HEK293 (cell line): ENCODE results near the gene FHIT.

Experiments used
- CTCF ChIA-PET: fragments of 350-600 bp; formaldehyde crosslinking; extraction: SDS; loops from one replicate; lab custom pipeline; 2021; ENCODE audit warnings: antibody characterized with exemption; lab: Yijun Ruan, JAX
- POLR2A ChIA-PET: fragments of 300-600 bp; formaldehyde crosslinking; extraction: SDS; loops from one replicate; lab custom pipeline; 2020; ENCODE audit warnings: antibody characterized with exemption, inconsistent platforms; lab: Yijun Ruan, JAX
- H3K27ac ChIP-seq: fragments of 200-500 bp; sonication (Bioruptor generic); 2 replicates; pipeline ENCODE4 v1.5.1; 2014; ENCODE audit warnings: low read depth, low read length, control low read depth, inconsistent platforms; ENCODE audit errors: extremely low read depth
- H3K36me3 ChIP-seq, 2 experiments: fragments of 200-500 bp in 1 of 2; sonication (Bioruptor generic) in 1 of 2; 1 replicate in 1 of 2; 2 replicates in 1 of 2; pipeline ENCODE4 v1.5.1; 2014 to 2017; ENCODE audit warnings: inconsistent platforms in 2 of 2, low read length in 2 of 2; ENCODE audit not compliant: control insufficient read depth in 2 of 2, insufficient read depth in 1 of 2
- H3K4me1 ChIP-seq: fragments of 200-500 bp; sonication (Bioruptor generic); 2 replicates; pipeline ENCODE4 v1.5.1; 2014; ENCODE audit warnings: mild to moderate bottlenecking, low read length, inconsistent platforms; ENCODE audit not compliant: control insufficient read depth, insufficient read depth
- H3K4me3 ChIP-seq: 2 replicates; pipeline ENCODE4 v1.5.1; 2011; ENCODE audit warnings: low read depth, mild to moderate bottlenecking, control low read depth, low read length, moderate library complexity
- H3K9me3 ChIP-seq: fragments of 200-500 bp; sonication (Bioruptor generic); 2 replicates; pipeline ENCODE4 v1.5.1; 2014; ENCODE audit warnings: low read depth, low read length, inconsistent platforms; ENCODE audit not compliant: control insufficient read depth, insufficient read depth
- EGR2 ChIP-seq: fragments of 450-650 bp; formaldehyde crosslinking; IDR thresholded peaks from 2 replicates; pipeline ENCODE4 v1.5.1; 2016; ENCODE audit warnings: low read depth, missing biosample characterization, missing genetic modification characterization
- GFI1B ChIP-seq: fragments of 450-650 bp; formaldehyde crosslinking; IDR thresholded peaks from 2 replicates; pipeline ENCODE4 v1.5.1; 2016; ENCODE audit warnings: missing biosample characterization, missing genetic modification characterization
- GLI2 ChIP-seq: fragments of 450-650 bp; formaldehyde crosslinking; IDR thresholded peaks from 2 replicates; pipeline ENCODE4; 2017; ENCODE audit warnings: missing biosample characterization, missing genetic modification characterization, low read depth, borderline replicate concordance
- GLI4 ChIP-seq: fragments of 450-650 bp; formaldehyde crosslinking; IDR thresholded peaks from 2 replicates; pipeline ENCODE4 v1.5.1; 2016; ENCODE audit warnings: missing biosample characterization, missing genetic modification characterization
- KLF16 ChIP-seq: fragments of 450-650 bp; formaldehyde crosslinking; IDR thresholded peaks from 2 replicates; pipeline ENCODE4 v1.5.1; 2017; ENCODE audit warnings: missing biosample characterization, missing genetic modification characterization
- TCF7L2 ChIP-seq: IDR thresholded peaks from 2 replicates; pipeline ENCODE4 v1.6.1; 2011; ENCODE audit warnings: low read depth, mild to moderate bottlenecking, inconsistent platforms, low read length, moderate library complexity, borderline replicate concordance
- YY1 ChIP-seq: fragments of 450-650 bp; formaldehyde crosslinking; IDR thresholded peaks from 2 replicates; pipeline ENCODE4 v1.5.1; 2018; ENCODE audit warnings: missing biosample characterization, missing genetic modification characterization
- ZBTB17 ChIP-seq: fragments of 450-650 bp; formaldehyde crosslinking; IDR thresholded peaks from 2 replicates; pipeline ENCODE4 v1.5.1; 2016; ENCODE audit warnings: missing biosample characterization, missing genetic modification characterization
- ZNF132 ChIP-seq: fragments of 450-650 bp; formaldehyde crosslinking; IDR thresholded peaks from 2 replicates; pipeline ENCODE4 v1.5.1; 2017; ENCODE audit warnings: missing biosample characterization, missing genetic modification characterization, borderline replicate concordance
- ZNF175 ChIP-seq: fragments of 450-650 bp; formaldehyde crosslinking; IDR thresholded peaks from 2 replicates; pipeline ENCODE4 v1.5.1; 2016; ENCODE audit warnings: missing biosample characterization, missing genetic modification characterization
- ZNF19 ChIP-seq: fragments of 450-650 bp; formaldehyde crosslinking; IDR thresholded peaks from 2 replicates; pipeline ENCODE4; 2016; ENCODE audit warnings: missing biosample characterization, missing genetic modification characterization, low read depth
- ZNF2 ChIP-seq: fragments of 450-650 bp; formaldehyde crosslinking; IDR thresholded peaks from 2 replicates; pipeline ENCODE4 v1.5.1; 2016; ENCODE audit warnings: missing biosample characterization, missing genetic modification characterization
- ZNF248 ChIP-seq: fragments of 450-650 bp; formaldehyde crosslinking; IDR thresholded peaks from 2 replicates; pipeline ENCODE4 v1.5.1; 2017; ENCODE audit warnings: missing biosample characterization, missing genetic modification characterization
- ZNF335 ChIP-seq: fragments of 450-650 bp; formaldehyde crosslinking; conservative IDR thresholded peaks from 2 replicates; pipeline ENCODE4 v1.5.1; 2016; ENCODE audit warnings: missing biosample characterization, missing genetic modification characterization
- ZNF366 ChIP-seq: fragments of 450-650 bp; formaldehyde crosslinking; conservative IDR thresholded peaks from 2 replicates; pipeline ENCODE4 v1.5.1; 2016; ENCODE audit warnings: missing biosample characterization, missing genetic modification characterization
- ZNF544 ChIP-seq: fragments of 450-650 bp; formaldehyde crosslinking; IDR thresholded peaks from 2 replicates; pipeline ENCODE4 v1.5.0; 2017; ENCODE audit warnings: missing biosample characterization, missing genetic modification characterization
- ZNF600 ChIP-seq: fragments of 450-650 bp; formaldehyde crosslinking; IDR thresholded peaks from 2 replicates; pipeline ENCODE4 v1.5.1; 2016; ENCODE audit warnings: missing biosample characterization, missing genetic modification characterization
- ZNF624 ChIP-seq: fragments of 450-650 bp; formaldehyde crosslinking; IDR thresholded peaks from 2 replicates; pipeline ENCODE4 v1.5.1; 2017; ENCODE audit warnings: missing biosample characterization, missing genetic modification characterization
- ZNF664 ChIP-seq: fragments of 450-650 bp; formaldehyde crosslinking; IDR thresholded peaks from 2 replicates; pipeline ENCODE4 v1.5.1; 2016; ENCODE audit warnings: missing biosample characterization, missing genetic modification characterization
- ZNF768 ChIP-seq: fragments of 450-650 bp; formaldehyde crosslinking; IDR thresholded peaks from 2 replicates; pipeline ENCODE4 v1.5.1; 2018; ENCODE audit warnings: missing biosample characterization, mild to moderate bottlenecking, missing genetic modification characterization
- TF ChIP-seq, protein P1 (sequence below): fragments of 450-650 bp; formaldehyde crosslinking; IDR thresholded peaks from 2 replicates; pipeline ENCODE4 v1.5.1; 2016; ENCODE audit warnings: missing biosample characterization, missing genetic modification characterization, borderline replicate concordance
- TF ChIP-seq, protein P2 (sequence below): fragments of 450-650 bp; formaldehyde crosslinking; IDR thresholded peaks from 2 replicates; pipeline ENCODE4; 2016; ENCODE audit warnings: missing biosample characterization, missing genetic modification characterization
- TF ChIP-seq, protein P3 (sequence below): IDR thresholded peaks from 2 replicates; pipeline ENCODE4 v1.6.1; 2011; ENCODE audit warnings: mild to moderate bottlenecking, low read depth, low read length, borderline replicate concordance
- TF ChIP-seq, protein P4 (sequence below): fragments of 450-650 bp; formaldehyde crosslinking; IDR thresholded peaks from 2 replicates; pipeline ENCODE4 v1.5.1; 2017; ENCODE audit warnings: missing biosample characterization, mild to moderate bottlenecking, missing genetic modification characterization, moderate library complexity
- TF ChIP-seq, protein P5 (sequence below): fragments of 450-650 bp; formaldehyde crosslinking; IDR thresholded peaks from 2 replicates; pipeline ENCODE4 v1.5.1; 2016; ENCODE audit warnings: missing biosample characterization, missing genetic modification characterization
- TF ChIP-seq, protein P6 (sequence below): fragments of 450-650 bp; formaldehyde crosslinking; IDR thresholded peaks from 2 replicates; pipeline ENCODE4 v1.5.1; 2016; ENCODE audit warnings: missing biosample characterization, missing genetic modification characterization

FHIT gene

DNA sequence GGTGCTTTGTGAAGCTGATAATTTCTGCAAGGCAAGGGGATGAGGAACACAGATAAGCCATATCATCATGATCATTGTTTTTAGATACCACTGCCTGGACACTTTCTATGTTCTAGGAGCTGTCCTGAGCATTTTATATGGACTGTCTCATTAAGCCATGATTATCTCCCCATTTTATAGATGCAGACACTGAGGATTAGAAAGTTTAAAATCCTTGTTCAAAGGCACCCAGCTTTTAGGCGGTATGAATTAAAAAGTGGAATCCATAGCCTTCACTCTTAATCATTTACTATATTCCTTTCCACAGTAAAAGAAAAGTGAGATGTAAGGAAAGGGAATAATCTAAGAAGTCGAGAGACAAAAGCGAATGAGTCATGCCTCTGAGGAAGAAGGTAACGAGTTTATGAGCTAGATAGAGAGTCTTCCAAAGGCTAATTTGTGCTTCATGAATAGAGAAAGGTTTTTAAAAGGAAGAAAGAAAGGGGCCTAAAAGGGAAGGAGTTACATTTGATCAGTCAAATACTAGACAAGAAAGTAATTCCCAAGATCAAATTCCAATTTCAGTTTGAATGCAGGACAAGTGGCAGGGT is 856.0 kb downstream of the FHIT start:
- POLR2A ChIA-PET = no interaction called here
- no peaks in the 10 kb centered on the region for H3K4me1 ChIP-seq
- no peak for TF ChIP-seq ZNF664 (tag by site-specific recombination)
- TF ChIP-seq GLI4 = no peak
- no peak for TF ChIP-seq ZNF624 (tag by site-specific recombination)
- TF ChIP-seq, protein P1, sequence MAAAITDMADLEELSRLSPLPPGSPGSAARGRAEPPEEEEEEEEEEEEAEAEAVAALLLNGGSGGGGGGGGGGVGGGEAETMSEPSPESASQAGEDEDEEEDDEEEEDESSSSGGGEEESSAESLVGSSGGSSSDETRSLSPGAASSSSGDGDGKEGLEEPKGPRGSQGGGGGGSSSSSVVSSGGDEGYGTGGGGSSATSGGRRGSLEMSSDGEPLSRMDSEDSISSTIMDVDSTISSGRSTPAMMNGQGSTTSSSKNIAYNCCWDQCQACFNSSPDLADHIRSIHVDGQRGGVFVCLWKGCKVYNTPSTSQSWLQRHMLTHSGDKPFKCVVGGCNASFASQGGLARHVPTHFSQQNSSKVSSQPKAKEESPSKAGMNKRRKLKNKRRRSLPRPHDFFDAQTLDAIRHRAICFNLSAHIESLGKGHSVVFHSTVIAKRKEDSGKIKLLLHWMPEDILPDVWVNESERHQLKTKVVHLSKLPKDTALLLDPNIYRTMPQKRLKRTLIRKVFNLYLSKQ (tag by site-specific recombination) = no peak
- TF ChIP-seq, protein P2, sequence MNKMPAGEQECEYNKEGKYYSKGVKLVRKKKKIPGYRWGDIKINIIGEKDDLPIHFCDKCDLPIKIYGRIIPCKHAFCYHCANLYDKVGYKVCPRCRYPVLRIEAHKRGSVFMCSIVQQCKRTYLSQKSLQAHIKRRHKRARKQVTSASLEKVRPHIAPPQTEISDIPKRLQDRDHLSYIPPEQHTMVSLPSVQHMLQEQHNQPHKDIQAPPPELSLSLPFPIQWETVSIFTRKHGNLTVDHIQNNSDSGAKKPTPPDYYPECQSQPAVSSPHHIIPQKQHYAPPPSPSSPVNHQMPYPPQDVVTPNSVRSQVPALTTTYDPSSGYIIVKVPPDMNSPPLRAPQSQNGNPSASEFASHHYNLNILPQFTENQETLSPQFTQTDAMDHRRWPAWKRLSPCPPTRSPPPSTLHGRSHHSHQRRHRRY (tag by site-specific recombination) = no peak
- no peak for TF ChIP-seq ZNF132 (tag by site-specific recombination)
- TF ChIP-seq ZNF600 (tag by site-specific recombination) = no peak
- no peak for TF ChIP-seq ZNF19 (tag by site-specific recombination)
- TF ChIP-seq ZNF335 = no peak
- TF ChIP-seq YY1 (tag by site-specific recombination) = no peak
- TF ChIP-seq, protein P3, sequence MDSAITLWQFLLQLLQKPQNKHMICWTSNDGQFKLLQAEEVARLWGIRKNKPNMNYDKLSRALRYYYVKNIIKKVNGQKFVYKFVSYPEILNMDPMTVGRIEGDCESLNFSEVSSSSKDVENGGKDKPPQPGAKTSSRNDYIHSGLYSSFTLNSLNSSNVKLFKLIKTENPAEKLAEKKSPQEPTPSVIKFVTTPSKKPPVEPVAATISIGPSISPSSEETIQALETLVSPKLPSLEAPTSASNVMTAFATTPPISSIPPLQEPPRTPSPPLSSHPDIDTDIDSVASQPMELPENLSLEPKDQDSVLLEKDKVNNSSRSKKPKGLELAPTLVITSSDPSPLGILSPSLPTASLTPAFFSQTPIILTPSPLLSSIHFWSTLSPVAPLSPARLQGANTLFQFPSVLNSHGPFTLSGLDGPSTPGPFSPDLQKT = no peak
- TF ChIP-seq ZNF544 (tag by site-specific recombination) = no peak
- TF ChIP-seq, protein P4, sequence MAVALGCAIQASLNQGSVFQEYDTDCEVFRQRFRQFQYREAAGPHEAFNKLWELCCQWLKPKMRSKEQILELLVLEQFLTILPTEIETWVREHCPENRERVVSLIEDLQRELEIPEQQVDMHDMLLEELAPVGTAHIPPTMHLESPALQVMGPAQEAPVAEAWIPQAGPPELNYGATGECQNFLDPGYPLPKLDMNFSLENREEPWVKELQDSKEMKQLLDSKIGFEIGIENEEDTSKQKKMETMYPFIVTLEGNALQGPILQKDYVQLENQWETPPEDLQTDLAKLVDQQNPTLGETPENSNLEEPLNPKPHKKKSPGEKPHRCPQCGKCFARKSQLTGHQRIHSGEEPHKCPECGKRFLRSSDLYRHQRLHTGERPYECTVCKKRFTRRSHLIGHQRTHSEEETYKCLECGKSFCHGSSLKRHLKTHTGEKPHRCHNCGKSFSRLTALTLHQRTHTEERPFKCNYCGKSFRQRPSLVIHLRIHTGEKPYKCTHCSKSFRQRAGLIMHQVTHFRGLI (tag by site-specific recombination) = no peak
- no peak for TF ChIP-seq ZBTB17 (tag by site-specific recombination)
- no peak for TF ChIP-seq ZNF248
- no peak for TF ChIP-seq ZNF2 (tag by site-specific recombination)
- TF ChIP-seq ZNF768 (tag by site-specific recombination) = no peak
- no peak for TF ChIP-seq TCF7L2
- TF ChIP-seq ZNF175 = no peak
- H3K36me3 ChIP-seq = no peaks in the 10 kb centered on the region
- no peak overlapping the region for H3K4me3 ChIP-seq
- no peak overlapping the region for H3K27ac ChIP-seq
- CTCF ChIA-PET = interaction anchor here (0.6 kb wide), 1 partner anchor 347 kb away, joined by 3 read pairs; no protein-coding TSS in a partner anchor
- no peaks in the 10 kb centered on the region for H3K9me3 ChIP-seq

DNA sequence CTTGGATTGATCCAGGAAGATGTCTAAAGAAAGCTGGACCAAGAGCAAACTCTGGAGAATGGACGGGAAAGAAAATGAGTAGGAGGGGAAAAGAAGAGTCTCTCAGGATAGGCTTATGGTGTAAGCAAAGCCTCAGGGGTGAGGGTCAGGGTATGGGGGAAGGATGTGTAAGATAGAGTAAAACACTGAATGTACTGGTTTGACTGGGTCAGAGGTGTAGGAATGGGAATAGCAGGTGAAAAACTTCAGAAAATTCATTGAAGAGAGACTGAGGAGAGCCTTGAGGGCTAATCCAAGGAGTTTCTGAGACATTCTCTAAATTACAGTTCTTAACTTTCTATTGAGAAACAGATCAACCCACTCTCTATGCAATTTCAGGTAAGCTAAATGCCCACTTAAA is 857.3 kb downstream of the FHIT start:
- Histone ChIP-seq H3K4me3 (no peak overlapping the region), H3K4me1 (no peaks in the 10 kb centered on the region), H3K36me3 (no peaks in the 10 kb centered on the region), H3K27ac (no peak overlapping the region), H3K9me3 (no peaks in the 10 kb centered on the region)
- POLR2A ChIA-PET = no interaction called here
- CTCF ChIA-PET = no interaction called here
- TF ChIP-seq KLF16 (no peak), GFI1B (no peak), ZNF366 (tag by site-specific recombination) (no peak), ZNF2 (tag by site-specific recombination) (no peak), EGR2 (tag by site-specific recombination) (no peak), ZNF175 (no peak), GLI2 (tag by site-specific recombination) (no peak)
- TF ChIP-seq, protein P5, sequence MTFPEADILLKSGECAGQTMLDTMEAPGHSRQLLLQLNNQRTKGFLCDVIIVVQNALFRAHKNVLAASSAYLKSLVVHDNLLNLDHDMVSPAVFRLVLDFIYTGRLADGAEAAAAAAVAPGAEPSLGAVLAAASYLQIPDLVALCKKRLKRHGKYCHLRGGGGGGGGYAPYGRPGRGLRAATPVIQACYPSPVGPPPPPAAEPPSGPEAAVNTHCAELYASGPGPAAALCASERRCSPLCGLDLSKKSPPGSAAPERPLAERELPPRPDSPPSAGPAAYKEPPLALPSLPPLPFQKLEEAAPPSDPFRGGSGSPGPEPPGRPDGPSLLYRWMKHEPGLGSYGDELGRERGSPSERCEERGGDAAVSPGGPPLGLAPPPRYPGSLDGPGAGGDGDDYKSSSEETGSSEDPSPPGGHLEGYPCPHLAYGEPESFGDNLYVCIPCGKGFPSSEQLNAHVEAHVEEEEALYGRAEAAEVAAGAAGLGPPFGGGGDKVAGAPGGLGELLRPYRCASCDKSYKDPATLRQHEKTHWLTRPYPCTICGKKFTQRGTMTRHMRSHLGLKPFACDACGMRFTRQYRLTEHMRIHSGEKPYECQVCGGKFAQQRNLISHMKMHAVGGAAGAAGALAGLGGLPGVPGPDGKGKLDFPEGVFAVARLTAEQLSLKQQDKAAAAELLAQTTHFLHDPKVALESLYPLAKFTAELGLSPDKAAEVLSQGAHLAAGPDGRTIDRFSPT (tag by site-specific recombination) = no peak
- TF ChIP-seq, protein P6, sequence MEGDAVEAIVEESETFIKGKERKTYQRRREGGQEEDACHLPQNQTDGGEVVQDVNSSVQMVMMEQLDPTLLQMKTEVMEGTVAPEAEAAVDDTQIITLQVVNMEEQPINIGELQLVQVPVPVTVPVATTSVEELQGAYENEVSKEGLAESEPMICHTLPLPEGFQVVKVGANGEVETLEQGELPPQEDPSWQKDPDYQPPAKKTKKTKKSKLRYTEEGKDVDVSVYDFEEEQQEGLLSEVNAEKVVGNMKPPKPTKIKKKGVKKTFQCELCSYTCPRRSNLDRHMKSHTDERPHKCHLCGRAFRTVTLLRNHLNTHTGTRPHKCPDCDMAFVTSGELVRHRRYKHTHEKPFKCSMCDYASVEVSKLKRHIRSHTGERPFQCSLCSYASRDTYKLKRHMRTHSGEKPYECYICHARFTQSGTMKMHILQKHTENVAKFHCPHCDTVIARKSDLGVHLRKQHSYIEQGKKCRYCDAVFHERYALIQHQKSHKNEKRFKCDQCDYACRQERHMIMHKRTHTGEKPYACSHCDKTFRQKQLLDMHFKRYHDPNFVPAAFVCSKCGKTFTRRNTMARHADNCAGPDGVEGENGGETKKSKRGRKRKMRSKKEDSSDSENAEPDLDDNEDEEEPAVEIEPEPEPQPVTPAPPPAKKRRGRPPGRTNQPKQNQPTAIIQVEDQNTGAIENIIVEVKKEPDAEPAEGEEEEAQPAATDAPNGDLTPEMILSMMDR (tag by site-specific recombination) = no peak
